SHP77 (cell line): ENCODE measurements around the gene RNF44.

Source experiments
- DNase-seq, 2 experiments: peaks; one replicate each; lab custom pipeline; 2025; lab: John Stamatoyannopoulos, UW

Gene RNF44

GRCh38 chr5:176536902-176537553, at the start of gene RNF44:
Gene RNF44 (minus strand): TSS chr5:176537402. CDS start chr5:176532472, 4,930 bp downstream.
- DNase-seq = peak; percentile 90 to 95

GRCh38 chr5:176583076-176583475, 45.9 kb upstream of the RNF44 start:
- DNase-seq = no peak

DNA sequence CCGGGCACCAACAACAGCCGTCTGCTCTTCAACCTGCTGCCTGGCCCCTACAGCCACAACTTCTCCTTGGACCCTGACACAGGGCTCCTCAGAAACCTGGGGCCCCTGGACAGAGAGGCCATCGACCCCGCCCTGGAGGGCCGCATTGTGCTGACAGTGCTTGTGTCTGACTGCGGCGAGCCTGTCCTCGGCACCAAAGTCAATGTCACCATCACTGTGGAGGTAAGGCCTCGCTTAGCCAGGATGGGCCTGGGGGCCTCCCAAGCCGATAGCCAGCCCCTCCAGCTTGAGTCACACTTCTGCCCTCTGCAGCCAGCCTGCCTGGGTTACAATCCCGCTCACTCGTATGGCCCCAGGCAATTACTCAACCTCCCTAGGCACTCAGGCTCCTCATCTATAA, 44.2 kb upstream of the RNF44 start:
- DNase-seq = no peak

- DNase-seq = no peak
Observed at GRCh38 chr5:176579323-176579722, 42.1 kb upstream of the RNF44 start.

- DNase-seq = peak; percentile 49 to 50
Observed at GRCh38 chr5:176578391-176578808, 41.2 kb upstream of the RNF44 start.

DNA sequence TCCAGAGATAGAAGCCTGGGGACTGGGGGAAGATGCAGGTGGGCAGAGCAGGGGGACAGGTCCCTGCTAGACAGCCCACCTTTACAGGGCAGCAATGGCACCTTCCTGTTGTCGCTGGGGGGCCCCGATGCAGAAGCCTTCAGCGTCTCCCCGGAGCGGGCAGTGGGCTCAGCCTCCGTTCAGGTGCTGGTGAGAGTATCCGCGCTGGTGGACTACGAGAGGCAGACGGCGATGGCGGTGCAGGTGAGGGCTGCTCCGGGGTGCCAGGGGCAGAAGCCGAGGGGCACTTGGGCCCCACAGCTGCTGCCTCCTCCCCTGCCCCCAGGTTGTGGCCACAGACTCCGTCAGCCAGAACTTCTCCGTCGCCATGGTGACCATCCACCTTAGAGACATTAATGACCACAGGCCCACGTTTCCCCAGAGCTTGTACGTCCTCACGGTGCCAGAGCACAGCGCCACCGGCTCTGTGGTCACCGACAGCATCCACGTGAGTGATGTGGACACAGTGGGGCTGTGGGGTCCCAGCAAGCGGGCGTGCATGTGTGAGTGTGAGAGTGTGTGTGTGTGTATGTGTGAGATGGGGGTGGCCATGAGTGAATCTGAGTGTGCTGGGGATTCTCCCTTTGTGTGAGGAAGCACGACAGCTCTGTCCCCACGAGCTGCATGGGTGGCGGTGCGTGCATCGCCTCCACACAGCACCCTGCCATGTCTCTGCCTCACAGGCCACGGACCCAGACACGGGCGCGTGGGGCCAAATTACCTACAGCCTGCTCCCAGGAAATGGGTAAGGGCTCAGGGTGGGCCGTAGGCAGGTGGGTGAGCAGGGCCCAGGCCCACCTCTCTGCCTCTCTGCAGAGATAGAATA, 40.3 kb upstream of the RNF44 start:
- DNase-seq = no peak

DNA sequence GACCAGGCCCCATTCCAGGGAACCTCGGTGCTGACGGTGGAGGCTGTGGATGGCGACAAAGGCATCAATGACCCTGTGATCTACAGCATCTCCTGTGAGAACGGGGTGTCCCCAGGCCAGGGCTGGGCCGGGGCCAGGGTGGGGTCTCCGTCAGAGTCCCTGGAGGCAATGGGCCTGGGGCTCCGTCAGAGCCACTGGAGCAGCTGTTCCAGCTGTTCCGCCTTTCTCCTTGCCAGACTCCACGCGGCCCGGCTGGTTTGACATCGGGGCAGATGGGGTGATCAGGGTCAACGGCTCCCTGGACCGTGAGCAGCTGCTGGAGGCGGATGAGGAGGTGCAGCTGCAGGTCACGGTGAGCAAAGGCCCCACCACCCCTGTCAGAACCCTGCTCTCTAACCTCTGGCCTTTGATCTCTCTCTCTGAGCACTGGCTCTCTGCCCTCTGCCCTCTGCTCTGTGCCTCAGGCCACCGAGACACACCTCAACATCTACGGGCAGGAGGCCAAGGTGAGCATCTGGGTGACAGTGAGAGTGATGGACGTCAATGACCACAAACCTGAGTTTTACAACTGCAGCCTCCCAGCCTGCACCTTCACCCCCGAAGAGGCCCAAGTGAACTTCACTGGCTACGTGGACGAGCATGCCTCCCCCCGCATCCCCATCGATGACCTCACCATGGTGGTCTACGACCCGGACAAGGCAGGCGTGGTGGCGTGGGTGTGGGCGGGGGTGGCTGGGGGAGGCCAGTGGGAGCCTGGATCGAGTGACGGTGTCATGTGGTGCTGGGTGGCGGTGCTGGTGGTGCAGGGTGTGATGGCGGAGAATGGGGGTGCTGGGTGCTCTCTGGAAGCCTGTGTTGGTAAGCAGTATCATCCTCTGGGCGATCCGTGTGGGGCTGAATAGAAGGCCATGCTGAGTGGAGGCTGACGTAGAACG, 38.6 kb upstream of the RNF44 start:
- DNase-seq = no peak

DNA sequence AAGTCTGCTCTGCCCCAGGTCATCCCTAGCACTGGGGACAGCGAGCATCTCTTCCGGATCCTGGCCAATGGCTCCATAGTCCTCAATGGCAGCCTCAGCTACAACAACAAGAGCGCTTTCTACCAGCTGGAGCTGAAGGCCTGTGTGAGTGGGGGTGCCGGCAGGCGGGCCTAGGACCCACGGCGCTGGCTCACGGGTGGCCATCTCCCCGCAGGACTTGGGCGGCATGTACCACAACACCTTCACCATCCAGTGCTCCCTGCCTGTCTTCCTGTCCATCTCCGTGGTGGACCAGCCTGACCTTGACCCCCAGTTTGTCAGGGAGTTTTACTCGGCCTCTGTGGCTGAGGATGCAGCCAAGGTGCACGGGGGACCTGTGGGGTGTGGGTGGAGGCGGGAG, 37.9 kb upstream of the RNF44 start:
- DNase-seq = no peak

- no peak for DNase-seq
Observed at GRCh38 chr5:176574297-176574591, 37.0 kb upstream of the RNF44 start.

- peak; percentile 49 to 65 for DNase-seq
Observed at GRCh38 chr5:176573564-176574296, 36.5 kb upstream of the RNF44 start.

GRCh38 chr5:176570044-176570443, 32.8 kb upstream of the RNF44 start:
- no peak for DNase-seq

DNA sequence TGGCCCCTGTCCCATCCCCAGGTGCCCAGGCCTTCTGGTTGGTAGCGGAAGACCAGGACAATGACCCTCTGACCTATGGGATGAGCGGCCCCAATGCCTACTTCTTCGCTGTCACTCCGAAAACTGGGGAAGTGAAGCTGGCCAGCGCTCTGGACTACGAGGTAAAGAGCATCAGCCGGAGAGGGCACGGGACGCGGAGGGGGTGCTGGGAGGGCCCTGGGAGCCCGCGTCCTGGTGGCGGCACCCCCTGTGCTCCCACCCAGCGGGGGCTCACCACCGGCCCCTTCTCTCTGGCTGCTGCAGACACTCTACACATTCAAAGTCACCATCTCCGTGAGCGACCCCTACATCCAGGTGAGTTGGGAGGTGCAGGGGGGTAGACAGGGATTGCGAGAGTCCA, 31.5 kb upstream of the RNF44 start:
- no peak for DNase-seq

- DNase-seq = no peak
Observed at GRCh38 chr5:176565760-176566288, 28.6 kb upstream of the RNF44 start.

DNA sequence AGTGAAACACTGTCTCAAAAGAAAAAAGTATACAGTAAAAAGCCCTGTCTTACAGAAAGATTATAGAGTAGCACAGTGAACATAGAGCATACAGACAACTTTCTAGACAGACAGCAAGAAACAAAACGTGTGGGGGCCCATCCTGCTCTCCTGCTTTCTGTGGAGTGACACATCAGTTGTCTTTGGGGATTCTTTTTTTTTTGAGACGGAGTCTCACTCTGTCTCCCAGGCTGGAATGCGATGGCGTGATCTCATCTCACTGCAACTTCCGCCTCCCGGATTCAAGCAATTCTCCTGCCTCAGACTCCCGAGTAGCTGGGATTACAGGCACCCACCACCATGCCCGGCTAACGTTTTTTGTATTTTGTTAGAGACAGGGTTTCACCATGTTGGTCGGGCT, 26.8 kb upstream of the RNF44 start:
- no peak for DNase-seq

- no peak for DNase-seq
Observed at GRCh38 chr5:176562189-176562588, 25.0 kb upstream of the RNF44 start.

GRCh38 chr5:176561259-176561658, 24.1 kb upstream of the RNF44 start:
- DNase-seq = no peak

DNA sequence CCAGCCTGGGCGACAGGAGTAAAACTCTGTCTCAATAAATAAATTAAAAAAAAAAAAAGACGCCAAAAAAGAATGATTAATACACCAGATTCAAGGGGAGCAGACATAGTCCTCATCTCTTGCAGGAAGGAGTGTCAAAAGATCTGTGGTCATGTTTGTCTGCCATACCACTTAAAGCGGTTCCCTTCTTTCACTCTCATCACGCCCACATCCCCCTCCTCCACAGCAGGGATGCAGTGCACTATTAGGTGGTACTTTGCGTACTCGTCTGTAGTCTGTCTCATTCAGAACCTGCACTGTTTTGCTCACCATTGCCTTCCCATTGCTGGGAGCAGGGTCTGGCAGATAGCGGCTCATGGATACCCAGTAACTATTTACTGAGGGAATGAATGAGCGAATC, 23.2 kb upstream of the RNF44 start:
- DNase-seq = no peak

- no peak for DNase-seq
Observed at GRCh38 chr5:176559683-176560082, 22.5 kb upstream of the RNF44 start.

DNA sequence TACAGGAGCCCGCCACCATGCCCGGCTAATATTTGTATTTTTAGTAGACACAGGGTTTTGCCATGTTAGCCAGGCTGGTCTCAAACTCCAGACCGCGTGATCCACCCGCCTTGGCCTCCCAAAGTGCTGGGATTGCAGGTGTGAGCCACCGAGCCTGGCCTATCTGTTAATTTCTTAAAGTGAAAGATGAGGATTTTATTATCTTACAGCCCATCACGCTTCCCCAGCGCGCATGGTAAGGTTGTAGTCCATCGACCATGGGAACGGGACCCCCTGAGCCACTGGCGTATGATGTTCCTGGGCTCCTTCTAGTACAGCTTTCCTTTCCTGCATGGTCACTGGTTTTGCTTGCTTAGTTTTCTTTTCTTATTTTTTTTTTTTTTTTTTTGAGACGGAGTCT, 20.6 kb upstream of the RNF44 start:
- no peak for DNase-seq

- DNase-seq = no peak
Observed at GRCh38 chr5:176553260-176554085, 16.3 kb upstream of the RNF44 start.
